NCI-H2107 treated with DMSO at 0.1 percent for 48 hours (cell line): Measurements from ENCODE around the gene AQP6.

ENCODE experiments used
- DNase-seq: peaks from one replicate; lab custom pipeline; 2025; ENCODE audit not compliant: unreplicated experiment; lab: John Stamatoyannopoulos, UW

The AQP6 gene

GRCh38 chr12:49955899-49956662 lies 16.7 kb upstream of the AQP6 start:
- DNase-seq = no peak

DNA sequence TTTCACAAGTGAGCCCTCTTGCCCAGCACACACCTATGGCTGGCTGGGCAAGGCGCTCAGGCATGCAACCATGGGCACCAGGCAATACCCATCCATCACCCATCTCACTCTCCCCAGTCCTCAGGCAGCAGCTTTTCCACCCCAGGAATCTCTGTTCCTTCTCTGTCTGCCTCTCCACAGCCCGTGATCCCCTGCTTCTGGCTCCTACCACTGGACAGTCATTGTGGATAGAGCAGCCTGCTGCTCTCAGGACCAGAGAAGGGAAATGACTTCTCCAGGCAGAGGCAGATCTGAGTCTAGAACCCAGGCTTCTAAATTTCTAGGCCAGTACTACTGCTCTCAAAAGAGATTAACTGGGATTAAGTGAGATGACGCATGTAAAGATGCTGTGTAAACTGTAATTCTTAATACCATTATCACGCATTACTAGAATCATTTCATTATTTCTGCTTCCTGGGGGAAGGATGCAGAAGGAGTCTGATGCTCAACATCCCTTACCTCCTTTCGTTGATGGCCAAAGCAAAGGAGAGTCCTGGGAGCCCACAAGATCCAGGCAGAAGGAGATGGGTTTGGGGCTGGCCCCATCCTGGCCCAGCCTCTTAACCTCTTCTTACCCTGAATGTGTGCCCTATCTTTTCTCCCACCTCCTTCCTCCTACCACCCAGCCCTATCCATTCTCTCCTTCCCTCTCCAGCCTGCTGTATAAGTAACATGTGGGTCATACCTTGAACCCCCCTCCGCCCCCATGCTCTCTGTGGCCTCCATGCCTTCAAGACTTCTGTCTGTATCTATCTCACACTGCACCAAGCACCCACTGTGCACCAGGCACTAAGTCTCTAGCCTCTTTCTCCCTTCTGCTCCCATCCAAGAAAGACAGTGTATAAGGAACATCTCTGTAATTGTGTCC lies 15.8 kb upstream of the AQP6 start:
- no peak for DNase-seq

DNA sequence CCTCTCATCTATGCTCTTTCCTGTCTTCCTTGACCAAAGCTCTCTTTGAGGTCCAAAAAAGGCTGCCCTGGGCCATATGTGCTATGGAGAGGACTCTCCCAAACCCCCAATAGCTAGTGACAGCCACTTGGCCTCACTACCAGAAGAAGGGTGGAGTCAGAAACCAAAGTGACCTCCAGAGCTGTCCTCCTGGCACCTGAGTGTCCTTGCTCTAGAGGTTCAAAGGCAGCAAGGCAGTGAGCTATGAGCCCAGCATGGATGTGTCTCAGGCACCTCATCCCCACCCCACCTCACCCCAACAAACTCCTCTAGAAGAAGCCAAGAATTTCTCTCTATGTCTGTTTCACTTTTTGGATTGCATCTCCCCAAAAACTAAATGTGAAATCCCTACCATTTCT lies 15.2 kb upstream of the AQP6 start:
- DNase-seq = no peak

DNA sequence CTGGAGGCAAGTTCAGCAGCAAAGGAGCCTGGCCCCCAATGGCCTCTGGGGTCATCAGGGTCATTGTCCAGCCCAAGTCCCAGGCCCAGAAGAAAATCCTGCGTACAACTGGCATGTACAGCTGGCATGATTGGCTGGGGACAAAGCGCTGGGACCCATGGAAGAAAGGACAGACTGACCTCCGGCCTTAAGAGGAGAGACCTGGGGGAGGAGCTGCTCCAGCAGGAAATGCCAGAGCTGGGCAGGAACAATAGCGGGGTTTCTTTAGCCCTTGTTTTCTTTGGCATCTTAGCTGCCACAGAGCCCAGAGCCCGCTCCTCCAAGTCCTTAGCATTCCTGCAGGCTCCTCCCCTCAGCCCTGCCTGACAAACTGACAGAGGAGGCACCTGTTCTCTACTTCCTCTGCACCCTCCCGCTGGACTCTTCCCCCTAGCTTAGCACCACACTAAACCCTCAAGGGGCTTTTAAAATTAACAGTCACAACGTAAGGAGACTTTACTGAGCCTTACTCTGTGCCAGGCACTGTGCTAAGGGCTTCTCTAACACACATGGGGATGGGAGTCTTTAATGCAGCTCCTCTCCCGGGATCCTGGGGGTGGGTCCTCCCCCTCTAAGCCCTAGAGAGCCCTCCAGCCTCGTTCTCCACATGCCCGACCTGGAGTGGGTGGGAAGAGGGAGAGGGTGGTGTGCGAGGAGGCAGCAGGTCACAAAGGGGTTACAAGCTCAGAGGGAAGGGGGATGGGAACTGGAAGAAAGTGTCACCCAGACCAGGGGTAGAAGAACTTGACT lies 12.9 kb upstream of the AQP6 start:
- no peak for DNase-seq

- DNase-seq = no peak
Observed at GRCh38 chr12:49960474-49961110, 12.2 kb upstream of the AQP6 start.

- DNase-seq = no peak
Observed at GRCh38 chr12:49961111-49961922, 11.4 kb upstream of the AQP6 start, which contains the start of gene AQP5. AQP5 (plus strand) TSS chr12:49961872; CDS start chr12:49962018, 146 bp downstream.

- no peak for DNase-seq
Observed at GRCh38 chr12:49961993-49962764, 10.6 kb upstream of the AQP6 start.

GRCh38 chr12:49962861-49963765 lies 9.6 kb upstream of the AQP6 start:
- DNase-seq = no peak

DNA sequence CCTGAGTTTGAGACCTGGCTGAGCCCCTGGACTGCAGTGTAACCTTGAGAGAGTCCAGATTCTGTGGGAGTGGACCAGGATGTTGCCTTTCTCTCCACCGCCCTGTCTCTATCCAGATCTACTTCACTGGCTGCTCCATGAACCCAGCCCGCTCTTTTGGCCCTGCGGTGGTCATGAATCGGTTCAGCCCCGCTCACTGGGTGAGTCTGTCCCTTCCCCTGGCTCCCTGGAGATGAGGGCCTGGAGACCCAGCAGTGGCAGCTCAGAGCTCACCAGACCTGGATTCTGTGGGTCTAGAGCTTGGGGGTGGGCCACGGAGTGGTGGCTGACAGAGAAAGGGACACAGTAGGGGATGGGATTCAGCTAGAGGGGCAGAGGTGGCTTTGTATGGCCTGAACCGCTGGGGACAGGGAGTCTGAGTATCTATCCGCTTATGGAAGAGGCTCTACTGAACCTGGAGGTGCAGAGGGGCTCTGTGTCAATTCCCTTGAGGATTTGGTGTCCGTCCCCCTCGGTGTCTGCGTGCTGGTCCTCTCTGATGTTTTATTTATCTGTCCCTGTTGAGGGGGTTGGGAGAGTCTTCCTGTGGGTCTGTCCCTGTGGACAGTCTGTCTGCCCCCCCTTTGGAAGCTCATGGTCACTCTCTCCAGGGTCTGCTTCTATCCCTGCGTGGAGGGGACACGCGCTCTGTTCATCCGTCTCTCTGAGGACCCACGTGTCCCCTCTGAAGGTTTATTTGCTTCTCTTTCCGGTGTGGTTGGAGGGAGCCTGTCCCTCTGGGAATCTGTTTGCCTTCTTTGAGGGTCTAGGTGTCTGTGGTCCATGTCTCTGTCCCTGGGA lies 8.6 kb upstream of the AQP6 start:
- DNase-seq = no peak

DNA sequence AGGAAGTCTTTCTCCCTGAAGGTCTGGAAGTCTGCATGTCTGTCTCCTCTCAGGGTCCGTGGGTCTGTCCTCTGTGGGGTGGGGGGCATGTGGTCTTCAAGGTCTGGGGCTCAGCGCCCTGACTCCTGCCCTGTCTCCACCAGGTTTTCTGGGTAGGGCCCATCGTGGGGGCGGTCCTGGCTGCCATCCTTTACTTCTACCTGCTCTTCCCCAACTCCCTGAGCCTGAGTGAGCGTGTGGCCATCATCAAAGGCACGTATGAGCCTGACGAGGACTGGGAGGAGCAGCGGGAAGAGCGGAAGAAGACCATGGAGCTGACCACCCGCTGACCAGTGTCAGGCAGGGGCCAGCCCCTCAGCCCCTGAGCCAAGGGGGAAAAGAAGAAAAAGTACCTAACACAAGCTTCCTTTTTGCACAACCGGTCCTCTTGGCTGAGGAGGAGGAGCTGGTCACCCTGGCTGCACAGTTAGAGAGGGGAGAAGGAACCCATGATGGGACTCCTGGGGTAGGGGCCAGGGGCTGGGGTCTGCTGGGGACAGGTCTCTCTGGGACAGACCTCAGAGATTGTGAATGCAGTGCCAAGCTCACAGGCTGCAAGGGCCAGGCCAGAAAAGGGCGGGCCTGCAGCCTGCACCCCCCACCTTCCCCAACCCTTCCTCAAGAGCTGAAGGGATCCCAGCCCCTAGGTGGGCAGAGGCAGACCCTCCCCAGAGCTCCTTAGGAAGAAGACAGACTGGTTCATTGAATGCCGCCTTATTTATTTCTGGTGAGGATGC lies 7.7 kb upstream of the AQP6 start:
- DNase-seq = no peak

DNA sequence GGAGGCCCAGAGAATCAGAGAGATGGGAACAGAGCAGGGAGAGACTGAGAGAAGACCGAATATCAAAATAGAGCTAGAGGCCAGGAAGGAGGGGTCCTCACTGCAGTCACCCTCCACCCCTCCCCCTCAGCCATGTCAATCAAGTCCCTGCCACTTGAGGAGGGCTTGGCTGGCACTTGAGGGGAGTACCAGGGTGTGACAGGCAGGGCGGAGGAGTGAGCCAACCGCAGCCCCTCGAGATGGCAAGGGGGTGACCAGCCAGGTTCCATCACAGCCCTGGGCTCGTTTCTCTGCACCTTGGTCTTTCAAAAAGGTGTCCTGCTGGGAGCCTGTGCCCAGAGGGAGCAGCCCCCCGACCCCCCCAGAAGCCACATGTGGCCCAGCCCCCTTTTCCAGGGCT lies 6.9 kb upstream of the AQP6 start:
- DNase-seq = no peak

GRCh38 chr12:49966511-49967041 lies 6.2 kb upstream of the AQP6 start:
- no peak for DNase-seq

- peak; percentile 49 for DNase-seq
Observed at GRCh38 chr12:49967042-49967776, 5.5 kb upstream of the AQP6 start.

DNA sequence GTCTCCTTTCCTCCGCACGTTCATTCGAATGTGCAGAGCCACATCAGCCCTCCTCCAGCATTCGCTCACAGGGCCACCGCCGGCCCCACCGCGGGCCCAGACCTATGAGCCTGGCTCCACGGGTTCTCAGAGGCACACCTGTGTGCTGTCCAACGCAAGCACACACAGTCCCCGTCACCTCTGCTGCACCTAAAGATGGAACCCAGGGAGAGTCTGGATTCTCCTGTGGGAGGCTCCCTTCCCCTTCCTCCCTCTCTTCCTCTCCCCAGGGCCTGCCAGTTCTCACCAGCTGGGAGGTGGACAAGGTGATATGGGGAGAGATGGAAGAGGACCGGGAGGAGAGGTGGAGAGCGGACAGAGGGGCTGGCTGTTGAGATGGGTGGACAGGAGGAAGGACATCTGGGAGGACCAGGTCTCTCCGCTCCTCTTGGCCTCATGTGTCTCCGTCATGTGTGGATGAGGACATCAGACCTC lies 4.9 kb upstream of the AQP6 start:
- DNase-seq = no peak

GRCh38 chr12:49968471-49968870 lies 4.3 kb upstream of the AQP6 start:
- DNase-seq = no peak

DNA sequence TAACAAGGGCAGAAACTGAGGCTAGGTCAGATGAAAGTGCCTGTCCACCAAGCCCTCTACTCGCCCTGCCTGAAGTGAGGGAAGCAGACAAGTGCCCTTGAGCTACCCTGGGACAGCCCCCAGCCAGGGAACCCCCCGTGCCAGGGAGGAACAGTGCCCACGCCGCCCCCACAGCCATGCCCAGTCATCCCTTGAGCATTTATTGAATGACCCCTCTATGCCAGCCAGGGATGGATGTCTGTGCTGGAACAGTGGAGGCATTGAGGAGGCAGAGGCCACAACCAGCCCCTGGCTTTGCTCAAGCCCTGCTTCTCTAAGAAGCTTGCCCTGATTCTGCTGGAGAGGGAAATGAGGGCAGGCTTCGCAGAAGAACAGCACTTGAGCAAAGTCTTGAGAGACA lies 3.7 kb upstream of the AQP6 start:
- no peak for DNase-seq
